HepG2 (cell line): ENCODE measurements around the gene GPR162.

Source experiments
- TF ChIP-seq, protein P1 (sequence below): conservative IDR thresholded peaks from 2 replicates; pipeline ENCODE4 v1.6.1; 2018; ENCODE audit warnings: missing genetic modification reagents
- TF ChIP-seq, protein P2 (sequence below): sonication (generic); formaldehyde crosslinking; IDR thresholded peaks from 2 replicates; pipeline ENCODE4 v1.5.0; 2020; ENCODE audit warnings: missing genetic modification reagents, mild to moderate bottlenecking, borderline replicate concordance

GRCh38 chr12:6832125-6832524 lies 10.5 kb downstream of the GPR162 start:
- TF ChIP-seq, protein P1, sequence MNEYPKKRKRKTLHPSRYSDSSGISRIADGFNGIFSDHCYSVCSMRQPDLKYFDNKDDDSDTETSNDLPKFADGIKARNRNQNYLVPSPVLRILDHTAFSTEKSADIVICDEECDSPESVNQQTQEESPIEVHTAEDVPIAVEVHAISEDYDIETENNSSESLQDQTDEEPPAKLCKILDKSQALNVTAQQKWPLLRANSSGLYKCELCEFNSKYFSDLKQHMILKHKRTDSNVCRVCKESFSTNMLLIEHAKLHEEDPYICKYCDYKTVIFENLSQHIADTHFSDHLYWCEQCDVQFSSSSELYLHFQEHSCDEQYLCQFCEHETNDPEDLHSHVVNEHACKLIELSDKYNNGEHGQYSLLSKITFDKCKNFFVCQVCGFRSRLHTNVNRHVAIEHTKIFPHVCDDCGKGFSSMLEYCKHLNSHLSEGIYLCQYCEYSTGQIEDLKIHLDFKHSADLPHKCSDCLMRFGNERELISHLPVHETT (CRISPR knock-in tag), result no peak
- TF ChIP-seq, protein P2, sequence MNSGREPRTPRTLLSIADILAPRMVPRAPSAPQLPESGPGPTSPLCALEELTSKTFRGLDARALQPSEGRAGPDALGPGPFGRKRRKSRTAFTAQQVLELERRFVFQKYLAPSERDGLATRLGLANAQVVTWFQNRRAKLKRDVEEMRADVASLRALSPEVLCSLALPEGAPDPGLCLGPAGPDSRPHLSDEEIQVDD, result no peak
